HepG2 (cell line): ENCODE results near the gene ALX1. TPM values are rescaled to one million over a fixed set of nuclear protein-coding genes. Genes with fewer than 3 reads are reported as not detected.

Source experiments
- ATAC-seq: fragments of 200-7000 bp; cut with Tn5 transposase; 3 replicates; pipeline ENCODE4 v1.9.1; 2020; ENCODE audit warnings: mild to moderate bottlenecking, moderate library complexity
- BruUV-seq: library from RNA; stranded (reverse); fragments of 400-500 nt; replicated peaks from 2 replicates; lab custom pipeline; 2021; lab: Mats Ljungman, UMichigan
- CTCF ChIA-PET: fragments of 300-600 bp; formaldehyde crosslinking; extraction: SDS; loops from one replicate; lab custom pipeline; 2021; ENCODE audit warnings: low total read pairs, inconsistent platforms, low intra/inter-chr PET ratio; lab: Yijun Ruan, JAX
- POLR2A ChIA-PET: fragments of 350-600 bp; sonication (Branson Sonifier 250); formaldehyde crosslinking; loops from one replicate; lab custom pipeline; 2020; ENCODE audit warnings: antibody characterized with exemption, inconsistent platforms; lab: Yijun Ruan, JAX
- DNase-seq: peaks from one replicate; pipeline ENCODE4 v3.0.0-alpha.2; 2015; ENCODE audit warnings: low spot score
- FAIRE-seq: peaks from 3 replicates; lab custom pipeline; 2011; peaks lifted over from hg19 to GRCh38; lab: Jason Lieb, UNC
- H2AFZ ChIP-seq: one replicate; pipeline ENCODE4 v1.6.1; 2011; ENCODE audit warnings: low read length, inconsistent platforms
- H3K27ac ChIP-seq: fragments of 300-600 bp; 3 replicates; pipeline ENCODE4 v1.8.0; 2011; ENCODE audit warnings: mixed run types, mild to moderate bottlenecking, mixed read lengths, low read length, inconsistent platforms; ENCODE audit not compliant: insufficient read depth; ENCODE audit errors: extremely low read length
- H3K27me3 ChIP-seq, 2 experiments: fragments of 200-600 bp in 1 of 2; 2 replicates in 1 of 2; 3 replicates in 1 of 2; pipeline versions ENCODE4 v1.6.0 to v1.8.0; 2011; ENCODE audit warnings: low read length in 2 of 2, mild to moderate bottlenecking in 2 of 2, moderate library complexity in 2 of 2, inconsistent platforms in 1 of 2; ENCODE audit not compliant: insufficient read depth in 2 of 2, control insufficient read depth in 1 of 2
- H3K36me3 ChIP-seq, 2 experiments: fragments of 200-600 bp in 1 of 2; replicated peaks in 1 of 2; 2 replicates in 1 of 2; 3 replicates in 1 of 2; pipeline versions ENCODE4 v1.5.1 to v1.8.0; 2011; ENCODE audit warnings: low read length in 2 of 2, inconsistent platforms in 1 of 2; ENCODE audit not compliant: insufficient read depth in 2 of 2, control insufficient read depth in 1 of 2
- H3K4me1 ChIP-seq: 2 replicates; pipeline ENCODE4 v1.5.1; 2012; ENCODE audit warnings: low read length, inconsistent platforms; ENCODE audit not compliant: insufficient read depth
- H3K4me2 ChIP-seq: 2 replicates; pipeline ENCODE4 v1.6.0; 2011; ENCODE audit warnings: low read depth, low read length, inconsistent platforms
- H3K4me3 ChIP-seq, 3 experiments: fragments of 200-600 bp in 1 of 3; sonication (generic), shearing (Covaris generic) in 1 of 3; replicated peaks in 1 of 3; 2 replicates each; pipeline ENCODE4 v1.5.1; 2011 to 2016; ENCODE audit warnings: low read length in 3 of 3, inconsistent platforms in 2 of 3, low read depth in 2 of 3, mild to moderate bottlenecking in 2 of 3, control low read depth in 1 of 3, mixed read lengths in 1 of 3; ENCODE audit not compliant: insufficient read depth in 1 of 3
- H3K79me2 ChIP-seq: one replicate; pipeline ENCODE4 v1.6.1; 2011; ENCODE audit warnings: low read length, inconsistent platforms; ENCODE audit not compliant: insufficient read depth
- H3K9ac ChIP-seq: 2 replicates; pipeline ENCODE4 v1.6.0; 2011; ENCODE audit warnings: mild to moderate bottlenecking, low read depth, low read length, inconsistent platforms; ENCODE audit not compliant: insufficient read depth
- H3K9me3 ChIP-seq: 2 replicates; pipeline ENCODE4 v1.5.1; 2012; ENCODE audit warnings: mild to moderate bottlenecking, low read length
- H4K20me1 ChIP-seq: 2 replicates; pipeline ENCODE4 v1.6.0; 2011; ENCODE audit warnings: inconsistent platforms, mild to moderate bottlenecking, low read length, moderate library complexity; ENCODE audit not compliant: insufficient read depth
- ARNT2 ChIP-seq: sonication (generic); formaldehyde crosslinking; IDR thresholded peaks from 2 replicates; pipeline ENCODE4 v1.8.0; 2022; ENCODE audit warnings: mild to moderate bottlenecking, low read depth, missing genetic modification reagents, moderate library complexity
- CHD2 ChIP-seq: IDR thresholded peaks from 2 replicates; pipeline ENCODE4 v1.6.1; 2011; ENCODE audit warnings: low read depth, low read length, improper control_type of control experiment
- GMEB1 ChIP-seq: sonication (generic); formaldehyde crosslinking; IDR thresholded peaks from 2 replicates; pipeline ENCODE4 v1.5.1; 2020; ENCODE audit warnings: missing genetic modification reagents, mild to moderate bottlenecking, borderline replicate concordance
- HIVEP1 ChIP-seq: sonication (generic); formaldehyde crosslinking; IDR thresholded peaks from 2 replicates; pipeline ENCODE4 v1.4.0; 2020; ENCODE audit warnings: mild to moderate bottlenecking, missing genetic modification reagents
- HMG20B ChIP-seq: conservative IDR thresholded peaks from 2 replicates; pipeline ENCODE4 v1.6.1; 2016; ENCODE audit warnings: missing genetic modification reagents, missing compliant biosample characterization
- HNF4A ChIP-seq: sonication (generic); formaldehyde crosslinking; IDR thresholded peaks from 2 replicates; pipeline ENCODE4 v1.4.0; 2020; ENCODE audit warnings: missing genetic modification reagents
- KMT2B ChIP-seq: IDR thresholded peaks from 2 replicates; pipeline ENCODE4 v1.6.1; 2016; ENCODE audit warnings: missing genetic modification reagents, missing compliant biosample characterization
- MEIS1 ChIP-seq: sonication (generic); formaldehyde crosslinking; IDR thresholded peaks from 2 replicates; pipeline ENCODE4 v1.9.0; 2021; ENCODE audit warnings: mild to moderate bottlenecking, missing genetic modification reagents, moderate library complexity, borderline replicate concordance
- RFX5 ChIP-seq: IDR thresholded peaks from 2 replicates; pipeline ENCODE4 v1.6.1; 2011; ENCODE audit warnings: low read depth, low read length, improper control_type of control experiment
- RNF2 ChIP-seq: fragments of 450-650 bp; conservative IDR thresholded peaks from 2 replicates; pipeline ENCODE4 v1.6.1; 2016; ENCODE audit warnings: low read depth
- SALL2 ChIP-seq: sonication (generic); formaldehyde crosslinking; IDR thresholded peaks from 2 replicates; pipeline ENCODE4 v1.8.1; 2023; ENCODE audit warnings: mild to moderate bottlenecking, missing genetic modification reagents, inconsistent platforms
- SMAD1 ChIP-seq: sonication (generic); formaldehyde crosslinking; IDR thresholded peaks from 2 replicates; pipeline ENCODE4 v1.4.0; 2020; ENCODE audit warnings: missing genetic modification reagents, low read depth, mild to moderate bottlenecking, borderline replicate concordance
- STAG1 ChIP-seq: sonication (generic); formaldehyde crosslinking; IDR thresholded peaks from 2 replicates; pipeline ENCODE4 v1.4.0; 2020; ENCODE audit warnings: missing genetic modification reagents
- TMF1 ChIP-seq: sonication (generic); formaldehyde crosslinking; IDR thresholded peaks from 2 replicates; pipeline ENCODE4 v1.8.1; 2022; ENCODE audit warnings: low read depth, missing genetic modification reagents
- ZSCAN29 ChIP-seq: sonication (generic); formaldehyde crosslinking; conservative IDR thresholded peaks from 2 replicates; pipeline ENCODE4 v1.4.0; 2020; ENCODE audit warnings: mild to moderate bottlenecking, missing genetic modification reagents
- WGBS: methylation state at CpG from one replicate; pipeline ENCODE4 v1.1.6; 2017; ENCODE audit warnings: low lambda C conversion rate; 5-methylcytosine and 5-hydroxymethylcytosine counted together
- in situ Hi-C: cut with HindIII; loops from 2 replicates; pipeline ENCODE4 v1.10.0; 2017; ENCODE audit warnings: low pct_unique_long_range_greater_than_20kb; ENCODE audit not compliant: extremely low pct_ligation_motif_present
- intact Hi-C: fragments of 100-400 bp; cut with micrococcal nuclease; formaldehyde crosslinking; loops from one replicate; pipeline ENCODE4 v1.10.0; 2022; ENCODE audit not compliant: unreplicated experiment
- polyA plus RNA-seq, 8 experiments: library from polyadenylated mRNA; depleted of rRNA in 3 of 8; stranded (reverse) in 7 of 8; unstranded in 1 of 8; fragments of >200 nt; fragmentation: Illumina TruSeq in 4 of 8; extraction: Trizol in 4 of 8; gene quantifications; 2 replicates each; pipeline versions ENCODE4 v1.2.1 to v1.2.3, GENCODE V29; 2011 to 2016; ENCODE audit warnings: low read depth in 4 of 8, missing spikeins in 1 of 8, mixed read lengths in 1 of 8; ENCODE audit not compliant: insufficient read depth in 1 of 8
- total RNA-seq, 5 experiments: library from RNA; depleted of rRNA; stranded (reverse); fragments of >200 nt; fragmentation: Illumina TruSeq; extraction: Trizol; gene quantifications; 2 replicates each; pipeline ENCODE4 v1.2.3, GENCODE V29; 2016; ENCODE audit warnings: low read depth in 1 of 5
- TF ChIP-seq, protein P1 (sequence below): IDR thresholded peaks from 2 replicates; pipeline ENCODE4 v1.6.1; 2016; ENCODE audit warnings: low read depth
- TF ChIP-seq, protein P2 (sequence below): sonication (generic); formaldehyde crosslinking; IDR thresholded peaks from 2 replicates; pipeline ENCODE4 v1.4.0; 2020; ENCODE audit warnings: missing genetic modification reagents, borderline replicate concordance

Gene ALX1
- total and polyA plus RNA-seq, 2 of the 13 experiments (the other 11 are each of a cell fraction or from before 2014, with no cell fraction given), result not detected

DNA sequence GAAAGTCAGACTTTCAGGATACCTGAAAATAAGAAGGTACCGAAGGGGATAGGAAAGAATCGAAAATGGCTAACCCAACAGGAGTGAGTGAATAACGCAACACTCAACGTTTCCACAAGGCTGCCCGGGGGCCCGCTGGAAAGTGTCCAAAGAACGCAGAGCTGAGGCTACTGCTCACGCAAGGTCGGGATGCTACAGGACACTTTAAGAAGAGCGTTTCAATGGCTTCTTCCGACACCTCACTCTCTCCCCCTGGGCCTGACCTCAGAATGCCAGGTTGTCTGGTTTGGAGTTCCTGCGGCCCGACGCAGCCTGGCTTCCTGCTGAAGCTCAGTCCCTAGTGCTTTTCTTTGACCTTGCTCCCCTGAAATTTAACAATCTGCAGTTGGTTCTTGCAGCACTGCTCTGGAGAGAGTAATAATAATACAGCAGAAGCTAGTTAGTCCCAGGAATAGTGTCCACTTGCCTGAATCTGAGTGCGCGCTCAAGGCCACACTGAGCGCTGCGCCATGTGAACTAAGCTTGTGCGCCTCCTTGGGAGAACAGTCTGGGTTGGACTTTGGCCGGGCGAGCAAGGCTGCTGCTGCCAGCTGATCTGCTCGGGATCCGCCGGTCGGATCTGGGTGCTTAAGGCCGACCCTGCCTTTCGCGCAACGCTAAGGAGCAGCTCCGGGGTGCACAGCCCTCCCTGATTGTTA lies 2.0 kb upstream of the ALX1 start:
- POLR2A ChIA-PET, result no interaction called here
- intact Hi-C loops, result no loop called here
- no peak for FAIRE-seq
- no peak for ATAC-seq
- H2AFZ ChIP-seq, result no peak overlapping the region
- no peaks in the 10 kb centered on the region for H4K20me1 ChIP-seq
- H3K9ac ChIP-seq, result no peak overlapping the region
- in situ Hi-C loops, result no loop called here
- no peak for DNase-seq
- H3K4me3 ChIP-seq, result no peak overlapping the region
- peaks cover 5 to 41% of the 10 kb centered on the region in 2 experiments; a peak in 4 of 5 replicates for H3K27me3 ChIP-seq
- no TSS peak for BruUV-seq
- H3K79me2 ChIP-seq, result no peaks in the 10 kb centered on the region
- no peaks in the 10 kb centered on the region for H3K36me3 ChIP-seq
- 42% methylated on average over 19 of the region's 30 CpGs for WGBS
- CTCF ChIA-PET, result no interaction called here
- H3K4me1 ChIP-seq, result 0 out of 2 replicates have a peak, but pooled peaks cover 5% of the 10 kb centered on the region
- no peaks in the 10 kb centered on the region for H3K9me3 ChIP-seq
- no peak for TF ChIP-seq KMT2B (CRISPR knock-in tag)
- no peak for TF ChIP-seq GMEB1 (CRISPR knock-in tag)
- no peak for TF ChIP-seq SALL2 (CRISPR knock-in tag)
- TF ChIP-seq, protein P1, sequence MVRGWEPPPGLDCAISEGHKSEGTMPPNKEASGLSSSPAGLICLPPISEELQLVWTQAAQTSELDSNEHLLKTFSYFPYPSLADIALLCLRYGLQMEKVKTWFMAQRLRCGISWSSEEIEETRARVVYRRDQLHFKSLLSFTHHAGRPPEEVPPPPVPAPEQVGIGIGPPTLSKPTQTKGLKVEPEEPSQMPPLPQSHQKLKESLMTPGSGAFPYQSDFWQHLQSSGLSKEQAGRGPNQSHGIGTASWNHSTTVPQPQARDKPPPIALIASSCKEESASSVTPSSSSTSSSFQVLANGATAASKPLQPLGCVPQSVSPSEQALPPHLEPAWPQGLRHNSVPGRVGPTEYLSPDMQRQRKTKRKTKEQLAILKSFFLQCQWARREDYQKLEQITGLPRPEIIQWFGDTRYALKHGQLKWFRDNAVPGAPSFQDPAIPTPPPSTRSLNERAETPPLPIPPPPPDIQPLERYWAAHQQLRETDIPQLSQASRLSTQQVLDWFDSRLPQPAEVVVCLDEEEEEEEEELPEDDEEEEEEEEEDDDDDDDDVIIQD (CRISPR knock-in tag), result no peak
- TF ChIP-seq RFX5, result no peak
- TF ChIP-seq STAG1 (CRISPR knock-in tag), result no peak
- TF ChIP-seq HMG20B (CRISPR knock-in tag), result no peak
- no peak for TF ChIP-seq HNF4A (CRISPR knock-in tag)
- TF ChIP-seq, protein P2, sequence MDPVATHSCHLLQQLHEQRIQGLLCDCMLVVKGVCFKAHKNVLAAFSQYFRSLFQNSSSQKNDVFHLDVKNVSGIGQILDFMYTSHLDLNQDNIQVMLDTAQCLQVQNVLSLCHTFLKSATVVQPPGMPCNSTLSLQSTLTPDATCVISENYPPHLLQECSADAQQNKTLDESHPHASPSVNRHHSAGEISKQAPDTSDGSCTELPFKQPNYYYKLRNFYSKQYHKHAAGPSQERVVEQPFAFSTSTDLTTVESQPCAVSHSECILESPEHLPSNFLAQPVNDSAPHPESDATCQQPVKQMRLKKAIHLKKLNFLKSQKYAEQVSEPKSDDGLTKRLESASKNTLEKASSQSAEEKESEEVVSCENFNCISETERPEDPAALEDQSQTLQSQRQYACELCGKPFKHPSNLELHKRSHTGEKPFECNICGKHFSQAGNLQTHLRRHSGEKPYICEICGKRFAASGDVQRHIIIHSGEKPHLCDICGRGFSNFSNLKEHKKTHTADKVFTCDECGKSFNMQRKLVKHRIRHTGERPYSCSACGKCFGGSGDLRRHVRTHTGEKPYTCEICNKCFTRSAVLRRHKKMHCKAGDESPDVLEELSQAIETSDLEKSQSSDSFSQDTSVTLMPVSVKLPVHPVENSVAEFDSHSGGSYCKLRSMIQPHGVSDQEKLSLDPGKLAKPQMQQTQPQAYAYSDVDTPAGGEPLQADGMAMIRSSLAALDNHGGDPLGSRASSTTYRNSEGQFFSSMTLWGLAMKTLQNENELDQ, result no peak
- no peak for TF ChIP-seq ZSCAN29 (CRISPR knock-in tag)
- TF ChIP-seq MEIS1 (CRISPR knock-in tag), result no peak
- TF ChIP-seq ARNT2, result no peak
- TF ChIP-seq RNF2, result no peak
- TF ChIP-seq SMAD1, result no peak
- TF ChIP-seq CHD2, result no peak
- no peak for TF ChIP-seq HIVEP1 (CRISPR knock-in tag)
- TF ChIP-seq TMF1, result no peak
- TF ChIP-seq, all 625 proteins: peak for 0
- Histone ChIP-seq H3K27ac (no peak overlapping the region), H3K4me2 (no peak overlapping the region)
